ENCODE measurements around the gene CAPN10.
A peak's percentile ranks its signal among the peaks of the same experiment; 100 is the strongest.

CAPN10 gene

GRCh38 chr2:240638512-240639160 lies 52.1 kb downstream of the CAPN10 start:
- no peak for DNase-seq (ENCODE audit: low spot score)

GRCh38 chr2:240639566-240639965 lies 53.0 kb downstream of the CAPN10 start:
- DNase-seq (ENCODE audit: low spot score) = no peak

GRCh38 chr2:240640939-240641338 lies 54.4 kb downstream of the CAPN10 start:
- DNase-seq (ENCODE audit: low spot score) = peak; percentile 79

- DNase-seq (ENCODE audit: low spot score) = peak; percentile 5
These were observed 55.7 kb downstream of the CAPN10 start for GRCh38 chr2:240642061-240642805.

- peak; percentile 4 for DNase-seq (ENCODE audit: low spot score)
These were observed 56.2 kb downstream of the CAPN10 start for GRCh38 chr2:240642806-240643092.

GRCh38 chr2:240643093-240643810 lies 56.7 kb downstream of the CAPN10 start:
- DNase-seq (ENCODE audit: low spot score) = peak; percentile 9

- peak; percentile 4 for DNase-seq (ENCODE audit: low spot score)
These were observed 57.2 kb downstream of the CAPN10 start for GRCh38 chr2:240643811-240644150.

GRCh38 chr2:240644171-240644651 lies 57.7 kb downstream of the CAPN10 start:
- DNase-seq (ENCODE audit: low spot score) = peak; percentile 5

- peak; percentile 4 for DNase-seq (ENCODE audit: low spot score)
These were observed 58.3 kb downstream of the CAPN10 start for GRCh38 chr2:240644859-240645301.

GRCh38 chr2:240645346-240645745 lies 58.8 kb downstream of the CAPN10 start:
- peak; percentile 4 for DNase-seq (ENCODE audit: low spot score)

GRCh38 chr2:240645801-240646175 lies 59.3 kb downstream of the CAPN10 start:
- DNase-seq (ENCODE audit: low spot score) = peak; percentile 3

- peak; percentile 5 for DNase-seq (ENCODE audit: low spot score)
These were observed 59.8 kb downstream of the CAPN10 start for GRCh38 chr2:240646176-240646899.

- DNase-seq (ENCODE audit: low spot score) = peak; percentile 3
These were observed 60.5 kb downstream of the CAPN10 start for GRCh38 chr2:240646900-240647502.

GRCh38 chr2:240647503-240648154 lies 61.1 kb downstream of the CAPN10 start:
- peak; percentile 3 for DNase-seq (ENCODE audit: low spot score)

GRCh38 chr2:240648155-240648649 lies 61.7 kb downstream of the CAPN10 start:
- peak; percentile 2 for DNase-seq (ENCODE audit: low spot score)

Measured in GM03348 (cell line).